ENCODE results near the gene SKOR2.

GRCh38 chr18:47160256-47160655 lies 91.2 kb downstream of the SKOR2 start:
- TF ChIP-seq POLR2A (IDR thresholded peaks at IDR 0.05), result no peak
- TF ChIP-seq POLR2AphosphoS5 (IDR thresholded peaks at IDR 0.05; ENCODE audit: insufficient read depth in 1 of 2, low read depth in 1 of 2), result no peak

Data from vagina (tissue), 2 donors.